ENCODE results near the gene KAZN. TPM values are rescaled to one million over a fixed set of nuclear protein-coding genes. Genes with fewer than 3 reads are reported as not detected.
A peak's percentile ranks its signal among the peaks of the same experiment; 100 is the strongest.
"Not testable (repeated sequence)": the region's sequence is repeated elsewhere in the genome, so short reads cannot be mapped to it uniquely, and the experiment has no call there.

Gene KAZN
- total and polyA plus RNA-seq, 4 experiments from 2014 or later: 0.08 to 0.47 TPM; not detected in 2

GRCh38 chr1:15035236-15035635 is 436.8 kb downstream of the KAZN start:
- POLR2A ChIA-PET (ENCODE audit: partially characterized antibody): no interaction called here
- no peak for DNase-seq
- Mint-ChIP-seq H3K4me1 (peaks cover 5 to 12% (median 8%) of the 10 kb centered on the region in 4 donors), H3K4me3 (no peak overlapping the region), H3K36me3 (no peaks in the 10 kb centered on the region), H3K9me3 (no peaks in the 10 kb centered on the region), H3K27me3 (peaks cover 1 to 2% of the 10 kb centered on the region in 2 donors), H3K27ac (no peak overlapping the region)
- no peaks in the 10 kb centered on the region for H3K4me1 ChIP-seq (ENCODE audit: insufficient read depth, low read length)
- H3K36me3 ChIP-seq (ENCODE audit: insufficient read depth, low read length): no peaks in the 10 kb centered on the region
- CTCF ChIA-PET (ENCODE audit: partially characterized antibody): no interaction called here
- no peaks in the 10 kb centered on the region for H3K9me3 ChIP-seq (ENCODE audit: control insufficient read depth in 1 of 2, low read length in 2 of 2)
- no peak overlapping the region for H3K4me3 ChIP-seq (ENCODE audit: low read length in 2 of 2)
- H3K27ac ChIP-seq (ENCODE audit: low read depth, low read length): no peak overlapping the region
- intact Hi-C loops (cut with micrococcal nuclease): no loop called here
- H3K27me3 ChIP-seq (ENCODE audit: insufficient read depth, low read length): no peaks in the 10 kb centered on the region

- Mint-ChIP-seq H3K4me1 (peaks cover 5 to 12% (median 8%) of the 10 kb centered on the region in 4 donors), H3K4me3 (no peak overlapping the region), H3K27me3 (peaks cover 1 to 2% of the 10 kb centered on the region in 2 donors), H3K27ac (no peak overlapping the region), H3K36me3 (no peaks in the 10 kb centered on the region), H3K9me3 (no peaks in the 10 kb centered on the region)
- CTCF ChIA-PET (ENCODE audit: partially characterized antibody): interaction anchor here (1.5 kb wide), 1 partner anchor 9 kb away, joined by 3 read pairs; no protein-coding TSS in a partner anchor
- H3K4me1 ChIP-seq (ENCODE audit: insufficient read depth, low read length): no peaks in the 10 kb centered on the region
- POLR2A ChIA-PET (ENCODE audit: partially characterized antibody): no interaction called here
- H3K27me3 ChIP-seq (ENCODE audit: insufficient read depth, low read length): no peaks in the 10 kb centered on the region
- intact Hi-C loops (cut with micrococcal nuclease): no loop called here
- H3K27ac ChIP-seq (ENCODE audit: low read depth, low read length): no peak overlapping the region
- no peaks in the 10 kb centered on the region for H3K9me3 ChIP-seq (ENCODE audit: control insufficient read depth in 1 of 2, low read length in 2 of 2)
- no peak for DNase-seq
- no peaks in the 10 kb centered on the region for H3K36me3 ChIP-seq (ENCODE audit: insufficient read depth, low read length)
- no peak overlapping the region for H3K4me3 ChIP-seq (ENCODE audit: low read length in 2 of 2)
These were observed 437.6 kb downstream of the KAZN start for GRCh38 chr1:15036101-15036500.

- Mint-ChIP-seq H3K27me3 (peaks cover 0 to 1% of the 10 kb centered on the region in 2 donors), H3K36me3 (no peaks in the 10 kb centered on the region), H3K27ac (no peak overlapping the region), H3K9me3 (no peaks in the 10 kb centered on the region), H3K4me1 (peaks cover 5 to 11% (median 8%) of the 10 kb centered on the region in 4 donors), H3K4me3 (no peak overlapping the region)
- no peaks in the 10 kb centered on the region for H3K4me1 ChIP-seq (ENCODE audit: insufficient read depth, low read length)
- H3K27ac ChIP-seq (ENCODE audit: low read depth, low read length): no peak overlapping the region
- intact Hi-C loops (cut with micrococcal nuclease): no loop called here
- H3K9me3 ChIP-seq (ENCODE audit: control insufficient read depth in 1 of 2, low read length in 2 of 2): no peaks in the 10 kb centered on the region
- ChIA-PET CTCF (ENCODE audit: partially characterized antibody) (interaction anchor here (1.5 kb wide), 1 partner anchor 9 kb away, joined by 5 read pairs; no protein-coding TSS in a partner anchor), POLR2A (ENCODE audit: partially characterized antibody) (no interaction called here)
- no peak overlapping the region for H3K4me3 ChIP-seq (ENCODE audit: low read length in 2 of 2)
- H3K36me3 ChIP-seq (ENCODE audit: insufficient read depth, low read length): no peaks in the 10 kb centered on the region
- no peaks in the 10 kb centered on the region for H3K27me3 ChIP-seq (ENCODE audit: insufficient read depth, low read length)
- peak in 1 of 5 donors; percentile 5 for DNase-seq
These were observed 439.9 kb downstream of the KAZN start for GRCh38 chr1:15038232-15039016.

DNA sequence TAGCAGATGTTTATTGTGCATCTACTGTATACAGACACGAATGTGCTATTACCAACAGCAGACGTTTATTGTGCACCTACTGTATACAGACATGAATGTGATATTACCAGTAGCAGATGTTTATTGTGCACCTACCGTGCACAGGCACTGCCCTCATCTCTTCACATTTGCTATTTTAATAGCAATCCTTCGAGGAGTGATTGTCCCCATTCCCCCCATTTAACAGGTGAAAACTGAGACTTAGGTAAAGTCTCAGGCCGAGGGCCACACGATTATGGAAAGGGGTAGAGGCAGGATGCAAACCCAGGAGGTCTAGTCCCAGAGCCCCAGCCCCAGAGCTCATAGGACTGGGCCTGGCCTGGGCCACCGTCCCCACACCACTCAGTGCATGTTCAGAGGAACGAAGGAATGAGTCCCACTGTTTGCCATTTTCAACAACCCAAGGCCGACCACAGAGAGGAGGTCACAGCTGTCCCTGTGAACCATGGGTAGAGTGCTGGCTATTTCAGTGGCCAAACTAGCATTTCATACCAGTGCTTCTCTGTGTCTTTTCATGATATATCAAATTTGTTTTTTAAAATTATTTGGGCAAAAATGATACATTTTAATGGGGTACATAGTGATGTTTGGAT is 440.6 kb downstream of the KAZN start:
- Histone ChIP-seq H3K4me3 (ENCODE audit: low read length in 2 of 2) (no peak overlapping the region), H3K4me1 (ENCODE audit: insufficient read depth, low read length) (no peaks in the 10 kb centered on the region), H3K9me3 (ENCODE audit: control insufficient read depth in 1 of 2, low read length in 2 of 2) (no peaks in the 10 kb centered on the region), H3K36me3 (ENCODE audit: insufficient read depth, low read length) (no peaks in the 10 kb centered on the region), H3K27me3 (ENCODE audit: insufficient read depth, low read length) (no peaks in the 10 kb centered on the region), H3K27ac (ENCODE audit: low read depth, low read length) (no peak overlapping the region)
- H3K4me3 Mint-ChIP-seq: no peak overlapping the region
- peaks cover 1 to 4% (median 2%) of the 10 kb centered on the region in 4 donors for H3K4me1 Mint-ChIP-seq
- CTCF ChIA-PET (ENCODE audit: partially characterized antibody): no interaction called here
- intact Hi-C loops (cut with micrococcal nuclease): no loop called here
- no peak overlapping the region for H3K27ac Mint-ChIP-seq
- DNase-seq: no peak
- POLR2A ChIA-PET (ENCODE audit: partially characterized antibody): no interaction called here
- H3K36me3 Mint-ChIP-seq: no peaks in the 10 kb centered on the region
- no peaks in the 10 kb centered on the region for H3K9me3 Mint-ChIP-seq
- no peaks in the 10 kb centered on the region for H3K27me3 Mint-ChIP-seq

GRCh38 chr1:15039901-15040300 is 441.4 kb downstream of the KAZN start:
- H3K36me3 Mint-ChIP-seq: no peaks in the 10 kb centered on the region
- ChIA-PET CTCF (ENCODE audit: partially characterized antibody) (no interaction called here), POLR2A (ENCODE audit: partially characterized antibody) (no interaction called here)
- Histone ChIP-seq H3K27ac (ENCODE audit: low read depth, low read length) (no peak overlapping the region), H3K36me3 (ENCODE audit: insufficient read depth, low read length) (no peaks in the 10 kb centered on the region), H3K4me3 (ENCODE audit: low read length in 2 of 2) (no peak overlapping the region), H3K4me1 (ENCODE audit: insufficient read depth, low read length) (no peaks in the 10 kb centered on the region), H3K27me3 (ENCODE audit: insufficient read depth, low read length) (no peaks in the 10 kb centered on the region), H3K9me3 (ENCODE audit: control insufficient read depth in 1 of 2, low read length in 2 of 2) (no peaks in the 10 kb centered on the region)
- no peaks in the 10 kb centered on the region for H3K27me3 Mint-ChIP-seq
- intact Hi-C loops (cut with micrococcal nuclease): no loop called here
- H3K9me3 Mint-ChIP-seq: no peaks in the 10 kb centered on the region
- no peak overlapping the region for H3K4me3 Mint-ChIP-seq
- no peak for DNase-seq
- H3K4me1 Mint-ChIP-seq: peaks cover 0 to 2% (median 0%) of the 10 kb centered on the region in 4 donors
- H3K27ac Mint-ChIP-seq: no peak overlapping the region

DNA sequence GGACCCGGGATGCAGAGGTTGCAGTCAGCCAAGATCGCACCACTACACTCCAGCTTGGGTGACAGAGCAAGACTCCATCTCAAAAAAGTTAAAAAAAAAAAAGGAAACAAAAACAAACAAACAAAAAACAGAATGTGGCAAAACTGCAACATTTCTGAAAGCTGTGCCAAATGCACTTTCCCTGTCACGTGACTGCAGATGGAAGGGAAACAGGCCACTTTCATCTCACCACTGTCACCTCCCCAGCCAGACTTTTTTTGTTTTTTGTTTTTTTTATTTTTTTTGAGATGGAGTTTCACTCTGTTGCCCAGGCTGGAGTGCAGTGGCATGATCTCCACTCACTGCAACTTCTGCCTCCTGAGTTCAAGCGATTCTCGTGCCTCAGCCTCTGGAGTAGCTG is 442.2 kb downstream of the KAZN start:
- H3K9me3 ChIP-seq (ENCODE audit: control insufficient read depth in 1 of 2, low read length in 2 of 2); POLR2A ChIA-PET (ENCODE audit: partially characterized antibody); CTCF ChIA-PET (ENCODE audit: partially characterized antibody); H3K27me3 ChIP-seq (ENCODE audit: insufficient read depth, low read length); H3K27ac ChIP-seq (ENCODE audit: low read depth, low read length); H3K4me3 Mint-ChIP-seq; DNase-seq; H3K27me3 Mint-ChIP-seq; H3K4me3 ChIP-seq (ENCODE audit: low read length in 2 of 2); H3K27ac Mint-ChIP-seq; H3K36me3 ChIP-seq (ENCODE audit: insufficient read depth, low read length); intact Hi-C loops (cut with micrococcal nuclease); H3K4me1 ChIP-seq (ENCODE audit: insufficient read depth, low read length); H3K9me3 Mint-ChIP-seq; H3K4me1 Mint-ChIP-seq; H3K36me3 Mint-ChIP-seq: not testable (repeated sequence)

DNA sequence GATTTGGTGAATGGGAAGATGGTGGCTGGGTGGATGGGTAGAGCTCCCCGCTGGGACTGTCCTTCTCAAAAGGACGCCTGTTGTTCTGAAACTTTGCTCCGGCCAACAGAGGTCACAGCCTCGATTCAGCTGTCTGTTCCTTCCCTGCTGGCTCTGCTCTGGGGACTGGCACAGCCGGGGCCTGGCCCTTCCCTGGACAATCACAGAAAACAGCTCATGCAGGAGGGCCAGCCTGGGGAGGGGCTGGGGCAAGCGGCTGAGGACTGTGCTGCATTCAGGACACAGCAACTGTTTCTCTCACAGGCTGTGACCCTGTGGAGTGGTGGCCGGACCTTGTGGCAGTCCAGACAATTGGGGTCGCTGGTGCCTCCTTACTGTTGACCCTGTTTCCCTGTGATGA is 444.4 kb downstream of the KAZN start:
- H3K27me3 ChIP-seq (ENCODE audit: insufficient read depth, low read length): no peaks in the 10 kb centered on the region
- H3K36me3 ChIP-seq (ENCODE audit: insufficient read depth, low read length): no peaks in the 10 kb centered on the region
- Mint-ChIP-seq H3K4me1 (peaks cover 0 to 1% (median 0%) of the 10 kb centered on the region in 4 donors), H3K27me3 (no peaks in the 10 kb centered on the region), H3K27ac (no peak overlapping the region), H3K4me3 (no peak overlapping the region), H3K9me3 (no peaks in the 10 kb centered on the region), H3K36me3 (no peaks in the 10 kb centered on the region)
- CTCF ChIA-PET (ENCODE audit: partially characterized antibody): no interaction called here
- intact Hi-C loops (cut with micrococcal nuclease): no loop called here
- no peaks in the 10 kb centered on the region for H3K4me1 ChIP-seq (ENCODE audit: insufficient read depth, low read length)
- POLR2A ChIA-PET (ENCODE audit: partially characterized antibody): no interaction called here
- H3K27ac ChIP-seq (ENCODE audit: low read depth, low read length): no peak overlapping the region
- no peak for DNase-seq
- H3K4me3 ChIP-seq (ENCODE audit: low read length in 2 of 2): no peak overlapping the region
- no peaks in the 10 kb centered on the region for H3K9me3 ChIP-seq (ENCODE audit: control insufficient read depth in 1 of 2, low read length in 2 of 2)
